Heart right ventricle (tissue), 16 donors: ENCODE results near the gene MTRFR. TPM values are rescaled to one million over a fixed set of nuclear protein-coding genes. Genes with fewer than 3 reads are reported as not detected.

Experiments
- ATAC-seq, 8 donors: fragments of 200-7000 bp; cut with Tn5 transposase; one replicate each; pipeline ENCODE4 v1.9.1; 2020; ENCODE audit warnings: mild to moderate bottlenecking in 8 of 8, moderate library complexity in 8 of 8, moderate number of reproducible peaks in 1 of 8
- DNase-seq, 2 donors: peaks; one replicate each; pipeline ENCODE4 v3.0.0-alpha.2; 2020
- H3K27ac ChIP-seq, 10 donors: fragments of 200-600 bp; sonication (generic) in 2 of 10; one replicate each; pipeline versions ENCODE4 v1.5.0 to v1.8.0; 2020 to 2022; ENCODE audit warnings: mild to moderate bottlenecking in 3 of 10
- H3K27me3 ChIP-seq, 7 donors: fragments of 200-600 bp; one replicate each; pipeline ENCODE4 v1.8.0; 2021 to 2022; ENCODE audit warnings: mild to moderate bottlenecking in 2 of 7
- H3K36me3 ChIP-seq, 9 donors: fragments of 200-600 bp; sonication (generic) in 1 of 9; one replicate each; pipeline versions ENCODE4 v1.5.0 to v1.8.0; 2020 to 2022; ENCODE audit warnings: mild to moderate bottlenecking in 2 of 9
- H3K4me1 ChIP-seq, 9 donors: fragments of 200-600 bp; sonication (generic) in 1 of 9; one replicate each; pipeline versions ENCODE4 v1.5.0 to v1.8.0; 2020 to 2022; ENCODE audit warnings: mild to moderate bottlenecking in 4 of 9
- H3K4me3 ChIP-seq, 10 donors: fragments of 200-600 bp; sonication (generic) in 2 of 10; one replicate each; pipeline versions ENCODE4 v1.5.0 to v1.8.0; 2020 to 2022; ENCODE audit warnings: mild to moderate bottlenecking in 7 of 10, moderate library complexity in 2 of 10
- H3K9me3 ChIP-seq, 11 donors: fragments of 200-600 bp in 10 of 11; sonication (generic) in 2 of 11; one replicate each; pipeline versions ENCODE4 v1.5.0 to v1.8.0; 2013 to 2022; ENCODE audit warnings: mild to moderate bottlenecking in 2 of 11, control low read depth in 1 of 11, moderate library complexity in 1 of 11
- CTCF ChIP-seq, 9 donors: fragments of 200-600 bp; sonication (generic) in 2 of 9; IDR thresholded peaks; one replicate each; pipeline versions ENCODE4 v1.5.0 to v1.8.0; 2021 to 2022; ENCODE audit warnings: antibody characterized with exemption in 9 of 9, mild to moderate bottlenecking in 5 of 9, moderate library complexity in 1 of 9
- WGBS, 2 donors: extraction: QIAGEN DNeasy Blood & Tissue Kit; methylation state at CpG; one replicate each; pipeline ENCODE4 v1.1.7; 2013; ENCODE audit warnings: inconsistent platforms in 1 of 2; 5-methylcytosine and 5-hydroxymethylcytosine counted together
- intact Hi-C, 10 donors: fragments of 100-400 bp; cut with DNase I; formaldehyde crosslinking; loops; one replicate each; pipeline versions ENCODE4 v1.11.1 to v1.14.2; 2022
- polyA plus RNA-seq, 2 donors: library from polyadenylated mRNA; stranded (reverse); fragments of 200-250 nt; gene quantifications; one replicate each; pipeline ENCODE4 v1.2.3, GENCODE V29; 2013
- total RNA-seq, 10 donors: library from RNA; stranded (reverse); fragmentation: NEBNext Ultra II Directional in 3 of 10; extraction: Animal tissue kit (Norgen Biotek cat#: 25700) in 3 of 10; gene quantifications; one replicate each; pipeline versions ENCODE4 v1.2.1 to v1.2.4, GENCODE V29; 2021 to 2023
- donor health status: Arrhythmogenic right ventricular cardiomyopathy.
- donor health status: ischemic (EF 13 %, LVEDD 7.1; RV severe dilation, severe dysfunction).
- donor health status: healthy with polysubstance abuse.
- donor health status: DM: no; HTN: yes; CAD: no.
- donor health status: DM: no; HTN: no; CAD: no.
- donor health status: ischemic (EF 25% LVEDD 6.9; RV normal size, moderate dysfunction).
- donor health status: ischemic (EF 25% LVEDD 5.7; RV mildly dilated, moderate dysfunction).
- donor health status: healthy.
- donor health status: DM: yes; HTN: yes; CAD: no.
- donor health status: Ischemic cardiomyopathy.
- donor health status: ischemic (EF 35%, LVEDD 5.7; RV mildly dilated, moderate dysfunction).
- donor health status: nonischemic (EF 11% LVEDD 7.7; RV severe dilation, severe dysfunction).
- donor health status: DM: yes; HTN: yes; CAD: no.
- donor health status: PGD.
- donor health status: ischemic (EF 29% LVEDD 5.4; RV normal size, mild dysfunction).
- donor health status: nonischemic (EF 23%, LVEDD 6.1; RV moderate dilation, normal function).

MTRFR gene
- total and polyA plus RNA-seq, 12 donors: 9.5 to 20.9 (median 11.1) TPM

- peaks cover 0 to 100% (median 75%) of the 10 kb centered on the region in 9 donors for H3K36me3 ChIP-seq
- H3K27ac ChIP-seq: peak overlapping the region in 1 of 10 donors; percentile 29
- H3K4me3 ChIP-seq: no peak overlapping the region
- no peak for DNase-seq
- 53 to 67% methylated on average over 3 of the region's 3 CpGs for WGBS, 2 donors
- H3K27me3 ChIP-seq: no peaks in the 10 kb centered on the region
- no peak for TF ChIP-seq CTCF (IDR thresholded peaks at IDR 0.05)
- no peaks in the 10 kb centered on the region for H3K9me3 ChIP-seq
- no peaks in the 10 kb centered on the region for H3K4me1 ChIP-seq
- intact Hi-C loops: no loop called here
- no peak for ATAC-seq
These were observed 71.9 kb downstream of the MTRFR start for GRCh38 chr12:123305136-123305535.

GRCh38 chr12:123306200-123306599 is 73.0 kb downstream of the MTRFR start:
- Histone ChIP-seq H3K36me3 (peaks cover 0 to 100% (median 80%) of the 10 kb centered on the region in 9 donors), H3K4me3 (no peak overlapping the region), H3K9me3 (no peaks in the 10 kb centered on the region), H3K27ac (no peak overlapping the region), H3K27me3 (no peaks in the 10 kb centered on the region), H3K4me1 (no peaks in the 10 kb centered on the region)
- ATAC-seq (no peak), DNase-seq (no peak)
- intact Hi-C loops: no loop called here
- TF ChIP-seq CTCF (IDR thresholded peaks at IDR 0.05): no peak
- WGBS, 2 donors: 92 to 94% methylated on average over 3 of the region's 3 CpGs

Other genes starting within 250 kb of the MTRFR start
- gene PITPNM2, start 82.3 kb upstream of the MTRFR start, total RNA-seq: 10 to 100 TPM; 13.3 to 32.7 (median 18.7) TPM
- 10 to 100 TPM in 1 of 2 donors, 1 to 10 TPM in 1; 5.6 to 16.5 TPM for gene PITPNM2, start 82.3 kb upstream of the MTRFR start, polyA plus RNA-seq
- 10 to 100 TPM; 19.7 to 33.6 (median 27.1) TPM for gene MPHOSPH9, start 295 bp upstream of the MTRFR start, total RNA-seq
- 10 to 100 TPM in 1 of 2 donors, 1 to 10 TPM in 1; 4.1 to 11.3 TPM for gene MPHOSPH9, start 295 bp upstream of the MTRFR start, polyA plus RNA-seq
- gene CDK2AP1, start 38.4 kb downstream of the MTRFR start, total RNA-seq: 10 to 100 TPM; 55.6 to 80.5 (median 63.4) TPM
- gene CDK2AP1, start 38.4 kb downstream of the MTRFR start, polyA plus RNA-seq: 100 to 1,000 TPM in 1 of 2 donors, 10 to 100 TPM in 1; 83.1 to 188 TPM
- gene SBNO1, start 131.4 kb downstream of the MTRFR start, total RNA-seq: 10 to 100 TPM; 21.0 to 32.1 (median 27.6) TPM
- 1 to 10 TPM; 4.1 to 4.6 TPM for gene SBNO1, start 131.4 kb downstream of the MTRFR start, polyA plus RNA-seq
- gene KMT5A, start 150.7 kb downstream of the MTRFR start, total RNA-seq: 10 to 100 TPM; 24.7 to 37.0 (median 30.2) TPM
- gene KMT5A, start 150.7 kb downstream of the MTRFR start, polyA plus RNA-seq: 10 to 100 TPM; 16.4 to 17.2 TPM
- 1 to 10 TPM; 1.5 to 3.5 (median 2.0) TPM for gene RILPL2, start 203.2 kb downstream of the MTRFR start, total RNA-seq
- gene RILPL2, start 203.2 kb downstream of the MTRFR start, polyA plus RNA-seq: 1 to 10 TPM; 2.8 to 3.2 TPM
- gene SNRNP35, start 224.7 kb downstream of the MTRFR start, total RNA-seq: 10 to 100 TPM; 18.0 to 32.4 (median 19.5) TPM
- 100 to 1,000 TPM in 1 of 2 donors, 10 to 100 TPM in 1; 27.6 to 117 TPM for gene SNRNP35, start 224.7 kb downstream of the MTRFR start, polyA plus RNA-seq